T-helper 22 cell (primary cell): ENCODE measurements around the gene ZNF423.
"Not testable (repeated sequence)": the region's sequence is repeated elsewhere in the genome, so short reads cannot be mapped to it uniquely, and the experiment has no call there.

ENCODE experiments used
- DNase-seq: peaks from one replicate; pipeline ENCODE4 v3.0.0-alpha.2; 2020; ENCODE audit warnings: low read depth

ZNF423 gene

DNA sequence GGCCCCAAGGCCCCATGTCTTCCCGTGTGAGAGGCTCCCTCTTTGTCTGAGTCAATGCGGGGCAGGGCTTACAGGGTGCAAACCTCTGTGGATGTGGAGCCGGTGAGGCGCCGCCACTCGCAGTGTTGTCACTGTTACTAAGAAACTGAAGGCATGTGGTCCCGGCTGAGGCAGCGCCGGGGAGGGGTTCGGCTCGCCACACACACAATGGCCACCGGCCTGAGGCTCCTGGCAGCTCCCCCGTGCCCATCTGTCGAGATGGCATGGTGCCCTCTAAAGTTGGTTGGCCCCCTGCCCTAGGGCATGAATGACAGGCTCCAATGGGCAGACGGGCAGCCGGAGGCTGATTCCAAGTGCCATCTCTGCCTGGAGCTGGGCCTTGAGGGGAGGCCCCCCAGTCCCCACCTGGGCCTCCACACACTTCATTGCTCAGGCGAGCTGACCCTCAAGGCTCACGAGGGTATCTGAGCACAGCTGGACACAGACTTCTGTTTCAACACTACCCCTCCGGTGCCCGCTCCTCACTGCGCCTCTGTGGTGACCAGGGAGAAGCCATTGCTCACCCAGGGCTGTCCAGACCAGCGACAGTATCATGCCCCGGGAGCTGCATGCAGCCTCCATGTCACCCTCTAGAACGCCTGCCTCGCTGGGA, 345.1 kb downstream of the ZNF423 start:
- no peak for DNase-seq

- no peak for DNase-seq
Observed at GRCh38 chr16:49510141-49510540, 345.8 kb downstream of the ZNF423 start.

GRCh38 chr16:49506058-49507013, 349.6 kb downstream of the ZNF423 start:
- not testable (repeated sequence) for DNase-seq

- DNase-seq, result no peak
Observed at GRCh38 chr16:49505556-49505955, 350.4 kb downstream of the ZNF423 start.

GRCh38 chr16:49504626-49505025, 351.3 kb downstream of the ZNF423 start:
- DNase-seq, result no peak

DNA sequence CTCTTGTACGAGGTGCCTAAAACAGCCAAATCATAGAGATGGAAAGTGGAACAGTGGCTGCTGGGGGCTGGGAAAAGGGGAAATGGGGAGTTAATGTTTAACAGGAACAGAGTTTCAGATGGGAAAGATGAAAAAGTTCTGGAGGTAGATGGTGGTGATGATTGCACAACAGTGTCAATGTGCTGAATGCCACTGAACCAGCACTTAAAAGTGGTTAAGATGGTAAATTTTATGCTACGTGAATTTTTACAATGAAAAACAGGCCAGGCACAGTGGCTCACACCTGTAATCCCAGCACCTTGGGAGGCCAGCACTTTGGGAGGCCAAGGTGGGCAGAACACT, 351.9 kb downstream of the ZNF423 start:
- DNase-seq, result no peak

DNA sequence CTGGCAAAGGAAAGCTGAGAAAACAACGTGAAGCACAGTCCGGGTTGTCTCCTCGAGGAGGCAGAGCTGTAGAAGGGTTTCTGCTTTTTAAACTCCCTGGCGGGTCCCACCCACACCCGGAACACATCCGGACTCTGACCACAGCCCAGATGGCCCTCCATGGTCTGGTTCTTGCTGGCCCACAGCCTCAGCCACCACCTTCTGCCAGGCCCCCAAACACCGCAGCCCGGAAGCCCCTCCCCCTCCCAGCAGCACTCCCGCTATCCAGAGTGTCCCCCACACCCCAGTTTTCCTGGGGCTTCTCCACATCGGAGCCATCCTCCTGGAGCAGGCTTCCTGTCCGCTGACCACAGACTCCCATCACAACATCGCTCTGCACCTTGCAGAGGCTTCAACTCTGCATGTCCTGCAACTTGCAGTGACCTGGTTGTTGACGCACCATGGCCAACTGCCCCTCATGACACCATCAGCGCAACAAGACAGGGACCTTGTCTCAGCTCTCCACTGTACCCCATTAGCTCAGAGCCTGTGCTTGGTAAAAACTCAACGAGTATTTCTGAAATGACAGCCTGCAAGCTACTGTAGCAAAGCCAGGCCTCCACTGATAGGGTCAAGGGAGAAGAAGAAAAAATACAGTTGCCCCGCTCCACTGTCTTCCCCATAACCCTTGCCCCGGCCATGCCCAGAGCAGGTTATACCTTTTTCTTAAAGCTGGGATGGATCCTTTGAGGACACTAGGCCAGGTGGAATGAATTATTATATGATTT, 352.5 kb downstream of the ZNF423 start:
- no peak for DNase-seq

- no peak for DNase-seq
Observed at GRCh38 chr16:49502136-49502881, 353.6 kb downstream of the ZNF423 start.

DNA sequence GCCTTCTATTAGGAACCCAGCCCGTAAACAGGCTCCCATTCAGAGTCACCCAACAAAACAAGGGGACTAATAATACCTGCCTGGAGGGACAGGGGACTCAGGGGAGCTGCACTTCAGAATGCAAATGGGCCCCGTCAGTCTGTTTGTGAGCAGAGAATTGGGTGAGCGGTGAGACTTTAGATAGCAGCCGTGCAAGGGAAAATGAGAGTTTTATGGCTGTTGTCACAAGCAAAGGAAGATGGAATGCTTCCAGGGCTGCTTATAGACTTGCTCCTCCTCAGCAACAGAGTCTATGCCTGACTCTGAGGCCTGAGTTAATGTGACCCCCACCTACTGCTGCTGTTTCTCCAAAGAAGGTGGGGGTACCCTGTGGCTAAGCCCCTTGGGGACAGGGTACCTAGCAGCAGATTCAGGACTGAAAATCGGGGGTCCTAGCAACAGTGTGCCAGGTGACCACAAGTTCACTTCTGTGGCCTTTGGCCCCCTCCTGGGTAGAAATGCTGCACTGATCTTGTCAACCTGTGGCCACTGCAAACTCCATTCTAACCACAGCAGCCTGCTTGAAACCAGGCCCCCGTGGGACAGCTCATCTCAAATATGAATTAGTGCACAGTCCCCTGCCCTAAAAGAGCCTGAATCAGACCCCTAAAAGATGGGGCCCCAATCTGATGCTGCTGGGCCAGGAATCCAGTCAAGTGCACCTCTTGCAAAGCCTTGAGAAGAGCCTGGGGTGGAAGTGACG, 355.9 kb downstream of the ZNF423 start:
- no peak for DNase-seq

DNA sequence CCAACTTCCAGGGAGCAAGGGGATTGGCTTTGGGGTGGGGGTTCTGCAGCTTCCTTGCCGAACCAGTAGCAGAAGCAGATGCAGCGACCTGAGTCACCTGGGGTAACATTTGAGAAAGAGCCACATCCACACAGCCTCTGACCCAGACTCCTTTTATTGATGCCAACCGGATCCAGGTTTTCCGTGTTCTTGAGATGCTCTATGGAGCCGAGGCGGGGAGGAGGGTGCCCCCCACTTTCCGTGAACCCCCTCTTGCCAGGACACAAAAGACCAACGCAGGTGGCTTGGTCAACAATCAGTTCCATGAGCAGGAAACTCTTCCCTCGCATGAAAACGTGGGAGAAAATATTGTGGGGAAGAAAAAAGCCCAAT, 356.5 kb downstream of the ZNF423 start:
- no peak for DNase-seq

GRCh38 chr16:49498666-49499413, 357.1 kb downstream of the ZNF423 start:
- DNase-seq, result no peak

- no peak for DNase-seq
Observed at GRCh38 chr16:49498264-49498663, 357.6 kb downstream of the ZNF423 start.

- no peak for DNase-seq
Observed at GRCh38 chr16:49497466-49497865, 358.4 kb downstream of the ZNF423 start.

- no peak for DNase-seq
Observed at GRCh38 chr16:49496656-49497055, 359.3 kb downstream of the ZNF423 start.

GRCh38 chr16:49495596-49496355, 360.1 kb downstream of the ZNF423 start:
- DNase-seq, result no peak

GRCh38 chr16:49494891-49495566, 360.9 kb downstream of the ZNF423 start:
- no peak for DNase-seq

DNA sequence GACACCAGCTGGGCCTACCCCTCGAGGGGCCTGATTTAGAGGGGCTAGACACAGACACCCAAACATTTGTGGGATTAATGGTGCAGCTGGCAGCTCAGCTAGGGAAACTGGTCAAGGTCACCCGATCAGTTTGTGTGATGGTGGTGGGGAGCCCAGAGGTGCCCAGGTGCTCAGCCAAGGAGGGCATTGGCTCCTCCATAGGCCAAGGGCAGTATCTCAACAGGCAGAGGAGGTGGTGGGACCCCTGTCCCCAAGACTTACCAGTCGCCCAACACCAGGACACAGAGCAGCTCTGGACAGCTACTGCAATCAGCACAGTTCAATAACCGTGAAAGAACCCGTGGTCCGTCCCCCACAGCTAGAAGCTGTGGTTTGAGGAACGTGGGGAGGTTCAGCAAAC, 361.4 kb downstream of the ZNF423 start:
- no peak for DNase-seq

DNA sequence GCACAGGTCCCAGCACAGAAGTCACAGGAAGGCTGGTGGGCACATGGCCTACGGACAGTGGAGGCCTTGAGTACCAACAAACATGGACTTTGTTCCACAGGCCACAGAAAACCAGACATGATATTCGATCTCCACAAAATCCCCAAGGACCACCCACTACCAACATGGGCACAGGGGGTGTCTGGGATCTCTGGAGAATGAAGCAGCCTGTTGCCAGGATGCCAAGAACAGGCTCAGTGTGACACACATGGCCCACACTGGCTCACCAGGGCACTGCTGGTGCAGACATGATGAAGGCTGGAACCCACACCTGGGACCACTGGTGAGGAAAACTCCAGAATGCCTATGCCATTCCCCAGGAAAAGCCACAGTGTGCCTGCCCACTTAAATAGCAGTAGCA, 362.1 kb downstream of the ZNF423 start:
- DNase-seq, result no peak

- no peak for DNase-seq
Observed at GRCh38 chr16:49492896-49493626, 362.9 kb downstream of the ZNF423 start.
